Fibroblast of lung (primary cell): Measurements from ENCODE around the gene CDK10.

Experiments used
- CTCF ChIP-seq, 2 donors: IDR thresholded peaks in 1 of 2; conservative IDR thresholded peaks in 1 of 2; 1 replicate in 1 of 2; 2 replicates in 1 of 2; pipeline ENCODE4 v1.5.1; 2011 to 2012; ENCODE audit warnings: low read length in 2 of 2, control low read depth in 1 of 2, inconsistent platforms in 1 of 2, low read depth in 1 of 2, mild to moderate bottlenecking in 1 of 2
- EZH2 ChIP-seq: IDR thresholded peaks from 2 replicates; pipeline ENCODE4 v1.5.1; 2012; ENCODE audit warnings: low read length, control low read depth, mild to moderate bottlenecking; ENCODE audit errors: missing control alignments

GRCh38 chr16:89722392-89723278, 36.1 kb downstream of the CDK10 start:
- TF ChIP-seq CTCF (conservative IDR thresholded peaks at IDR 0.05 in 1 of 2, IDR thresholded peaks at IDR 0.05 in 1 of 2; ENCODE audit: low read depth in 1 of 2, low read length in 2 of 2) (no peak), EZH2 (no peak)
